CD4-positive, alpha-beta T cell treated with Interleukin-21 for 1 hour (primary cell): Measurements from ENCODE around the gene ABCD4.
A peak's percentile ranks its signal among the peaks of the same experiment; 100 is the strongest.

Experiments used
- DNase-seq: peaks from one replicate; pipeline ENCODE4 v3.0.0-alpha.2; 2020

The ABCD4 gene

DNA sequence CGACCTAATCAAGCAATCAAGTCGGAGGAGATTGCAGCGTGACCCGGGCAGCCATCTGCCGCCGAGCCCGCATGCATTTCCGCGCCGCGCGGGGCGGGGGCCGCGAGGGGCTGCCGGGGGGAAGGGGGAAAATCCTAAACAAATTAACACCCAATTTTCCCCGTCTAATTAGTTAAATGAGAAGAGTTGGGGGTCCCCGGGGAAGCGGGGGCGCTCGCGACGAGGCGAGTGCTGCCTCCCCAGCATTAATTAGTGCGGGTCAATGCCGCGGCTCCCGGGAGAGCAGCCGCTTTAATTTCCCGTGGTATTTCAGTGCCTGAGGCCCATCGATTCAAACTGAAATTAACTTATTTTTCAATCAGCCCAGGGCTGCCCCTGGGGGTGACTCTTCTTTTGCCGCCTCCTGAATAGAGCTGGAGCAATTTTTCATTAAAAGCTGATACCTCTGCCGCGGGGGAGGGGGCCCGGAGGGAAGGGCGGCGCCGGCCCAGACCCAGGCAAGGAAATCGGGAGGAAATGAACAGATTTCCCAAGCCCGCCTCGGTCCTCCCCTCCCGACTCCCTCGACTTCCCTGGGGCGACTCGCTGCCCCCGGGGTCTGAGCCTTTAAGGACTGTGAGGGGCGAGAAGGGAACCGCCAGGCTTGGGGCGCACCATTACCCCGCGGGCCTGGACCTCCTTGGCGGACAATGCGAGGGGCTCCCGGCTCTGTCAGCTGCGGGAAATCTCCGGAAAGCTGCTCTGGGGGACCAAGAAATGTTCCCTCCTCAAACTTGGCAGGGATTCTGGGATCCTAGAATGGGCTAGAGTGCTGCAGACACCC lies 44.6 kb downstream of the ABCD4 start:
- DNase-seq: no peak

DNA sequence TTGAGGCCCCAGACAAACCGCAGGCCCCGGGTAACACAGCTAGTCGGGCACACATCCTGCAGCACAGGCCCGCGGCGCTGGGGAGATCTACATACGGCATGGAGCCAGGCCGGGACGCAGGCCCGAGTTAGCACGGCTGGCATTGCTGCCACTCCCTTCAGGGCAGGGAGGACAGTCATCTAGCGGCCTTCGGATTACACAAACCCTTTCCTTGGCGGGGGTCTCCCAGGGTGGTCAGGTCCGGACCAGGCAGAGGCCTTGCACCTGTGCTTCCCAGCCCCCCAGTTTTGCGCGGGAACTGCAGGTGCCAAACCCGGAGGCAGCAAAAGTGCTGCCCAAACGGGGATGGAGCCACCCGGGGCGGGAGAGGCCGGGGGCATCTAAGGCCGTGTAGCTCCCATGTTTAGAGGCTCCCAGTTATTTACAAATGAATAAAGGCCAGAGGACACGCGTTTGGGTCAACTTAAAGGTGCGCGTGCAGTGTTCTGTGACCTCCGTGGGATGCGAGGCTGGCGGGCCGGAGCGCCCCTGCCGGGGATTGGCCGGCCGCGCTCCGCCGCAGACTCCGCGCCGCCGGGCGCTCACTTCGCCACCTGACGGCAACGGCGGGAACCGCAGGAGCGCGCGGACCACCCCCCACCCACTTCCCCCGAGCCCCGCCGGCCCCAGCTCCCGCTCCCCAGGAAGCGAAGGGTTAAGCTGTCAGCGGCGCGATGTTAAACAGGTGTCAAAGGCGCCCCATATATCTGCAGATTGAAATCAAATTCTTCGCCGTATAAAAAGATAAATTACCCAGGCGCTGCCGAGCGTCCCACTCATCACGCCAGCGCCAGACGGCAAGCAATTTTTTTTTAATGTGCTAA lies 45.4 kb downstream of the ABCD4 start:
- peak; percentile 64 for DNase-seq

DNA sequence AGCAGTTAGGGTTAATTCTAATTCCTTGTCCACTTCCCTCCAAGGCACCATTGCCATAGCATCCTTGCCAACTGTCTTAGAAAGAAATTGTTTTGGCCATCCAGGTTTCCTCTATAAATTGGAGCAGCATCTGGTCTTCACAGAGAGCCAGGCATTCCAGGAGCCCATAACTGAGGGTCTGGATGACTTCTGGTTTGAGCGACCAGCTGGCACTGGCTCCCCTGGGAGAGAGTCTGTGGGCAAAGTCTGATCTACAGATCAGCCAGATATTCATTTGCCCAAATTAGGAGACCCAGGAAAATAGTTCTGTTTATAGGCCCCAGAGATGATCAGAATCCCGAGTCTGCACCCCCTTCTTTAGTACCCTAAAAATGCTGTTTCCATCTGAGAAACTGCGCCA lies 47.5 kb downstream of the ABCD4 start:
- DNase-seq: no peak

DNA sequence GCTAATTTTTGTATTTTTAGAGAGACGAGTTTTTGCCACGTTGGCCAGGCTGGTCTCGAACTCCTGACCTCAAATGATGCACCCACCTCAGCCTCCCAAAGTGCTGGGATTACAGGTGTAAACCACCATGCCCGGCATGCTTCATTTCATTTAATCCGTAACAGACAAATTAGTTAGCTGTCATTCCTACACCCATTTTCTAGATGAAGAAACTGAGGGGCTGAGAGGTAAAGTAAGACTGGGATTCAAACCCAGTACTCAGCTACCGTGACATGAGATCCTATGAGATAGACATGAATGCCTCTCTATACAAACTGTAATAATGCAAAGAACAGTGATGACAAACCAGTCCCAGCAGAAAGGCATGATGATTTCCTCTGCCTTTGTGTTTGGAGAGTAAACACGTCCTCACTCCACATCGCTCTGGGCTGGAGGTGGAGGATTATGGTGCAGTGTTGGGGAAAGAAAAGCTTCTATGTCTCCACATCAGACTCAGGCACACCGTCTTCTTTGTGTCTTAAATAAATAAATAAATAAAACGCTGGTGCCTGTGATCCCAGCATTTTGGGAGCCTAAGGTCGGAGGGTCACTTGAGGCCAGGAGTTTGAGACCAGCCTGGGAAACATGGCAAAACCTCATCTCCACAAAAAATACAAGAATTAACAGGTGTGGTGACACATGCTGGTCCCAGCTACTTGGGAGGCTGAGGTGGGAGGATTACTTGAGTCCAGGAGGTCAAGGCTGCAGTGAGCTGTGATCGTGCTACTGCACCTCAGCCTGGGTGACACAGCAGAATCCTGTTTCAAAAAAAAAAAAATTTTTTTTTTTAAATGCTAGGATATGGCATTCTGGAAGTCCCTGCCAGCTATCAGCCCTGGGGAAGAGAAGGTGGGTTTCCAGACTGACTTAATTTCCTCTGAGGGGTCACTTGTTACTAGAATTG lies 53.0 kb downstream of the ABCD4 start:
- no peak for DNase-seq

DNA sequence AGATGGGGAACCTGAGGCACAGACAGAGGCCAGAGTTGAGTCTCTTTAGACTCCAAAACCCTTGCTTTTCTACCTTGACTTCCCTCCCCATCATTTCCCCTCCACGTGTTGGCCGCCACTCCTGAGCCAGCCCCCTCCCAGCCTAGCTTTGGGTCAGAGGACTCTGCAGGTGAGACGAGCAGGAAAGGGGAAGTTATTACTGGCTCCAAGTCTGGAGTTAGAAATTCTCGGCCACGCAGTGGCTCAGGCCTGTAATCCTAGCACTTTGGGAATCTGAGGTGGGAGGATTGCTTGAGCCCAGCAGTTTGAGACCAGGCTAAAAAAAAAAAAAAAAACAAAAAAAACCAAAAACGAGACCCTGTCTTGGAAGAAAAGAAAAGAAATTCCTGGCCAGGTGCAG lies 54.7 kb downstream of the ABCD4 start:
- no peak for DNase-seq

DNA sequence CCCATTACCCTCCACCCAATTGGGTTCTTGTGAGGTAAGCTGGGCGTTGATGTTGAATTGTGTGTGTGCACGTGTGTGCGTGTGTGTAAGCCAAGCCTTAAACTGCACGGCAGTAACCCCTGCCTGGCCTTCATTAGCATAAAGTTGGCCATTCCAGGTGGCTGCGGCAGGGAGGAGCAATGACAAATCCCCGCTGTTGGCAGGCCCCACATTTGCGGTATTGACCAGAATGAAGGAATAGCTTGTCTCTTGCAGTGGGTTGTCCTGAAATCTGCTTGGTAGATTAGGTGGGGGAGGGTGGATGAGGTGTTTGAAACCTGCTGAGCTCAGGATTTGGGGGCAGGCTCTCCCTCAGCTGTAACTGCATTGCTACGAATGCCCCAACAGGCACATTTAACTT lies 56.2 kb downstream of the ABCD4 start:
- DNase-seq: no peak

DNA sequence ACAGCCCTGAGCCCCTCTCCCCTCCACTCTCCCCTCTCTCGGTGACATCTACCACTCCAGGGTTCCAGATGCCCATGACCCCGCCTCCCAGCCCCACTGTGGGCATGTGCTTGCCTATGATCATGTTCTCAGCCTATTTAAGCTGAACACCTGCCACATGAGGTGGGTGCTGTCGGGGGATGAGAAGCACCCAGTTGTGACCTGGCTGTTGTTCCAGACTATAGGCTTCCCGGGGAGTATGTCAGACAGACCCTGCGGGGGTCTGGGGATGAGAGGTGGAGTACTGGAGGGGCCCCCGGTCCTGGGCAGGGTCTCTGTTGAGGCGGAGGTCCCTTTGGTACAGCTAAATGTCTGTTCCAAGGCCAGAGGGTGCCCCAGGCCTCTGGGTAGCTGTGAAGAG lies 57.4 kb downstream of the ABCD4 start:
- DNase-seq: no peak

DNA sequence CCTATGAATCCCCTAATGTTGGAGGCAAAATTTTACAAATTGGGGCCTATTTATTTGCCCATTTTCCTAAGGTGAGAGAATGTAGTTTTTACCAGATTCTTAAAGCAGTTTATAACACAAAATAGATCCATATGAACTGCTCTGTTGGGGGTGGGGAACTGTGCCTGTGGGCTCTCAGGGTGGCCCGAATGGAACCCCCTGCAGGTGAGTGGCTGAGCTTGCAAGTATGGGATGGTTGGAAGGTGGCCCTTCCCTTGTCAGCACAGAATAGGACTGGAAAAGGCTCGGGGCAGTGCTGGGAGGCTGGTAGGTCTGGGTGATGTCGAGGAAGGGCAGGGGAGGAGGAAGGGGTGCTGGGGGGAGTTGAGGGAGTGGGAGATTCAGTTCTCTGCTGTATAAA lies 58.6 kb downstream of the ABCD4 start:
- DNase-seq: no peak

DNA sequence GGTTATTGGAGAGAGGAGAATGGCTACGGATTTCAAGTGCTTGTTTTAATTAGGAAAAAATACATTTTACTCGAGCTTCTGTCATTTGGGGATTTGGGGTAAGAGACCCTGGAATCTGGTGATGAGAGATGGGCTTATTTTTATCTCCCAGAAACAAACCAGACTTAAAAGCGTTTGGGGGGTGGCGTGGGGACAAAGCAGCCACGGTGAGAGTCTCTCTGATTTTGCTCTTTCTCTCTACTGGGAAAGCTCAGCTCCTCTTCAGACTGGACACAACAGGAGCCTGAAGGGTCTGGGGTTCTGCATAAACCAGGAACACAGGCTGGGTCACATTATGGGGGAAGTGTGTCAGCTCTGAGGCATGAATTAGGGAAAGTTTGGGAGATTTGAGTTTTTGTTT lies 59.7 kb downstream of the ABCD4 start:
- DNase-seq: no peak

DNA sequence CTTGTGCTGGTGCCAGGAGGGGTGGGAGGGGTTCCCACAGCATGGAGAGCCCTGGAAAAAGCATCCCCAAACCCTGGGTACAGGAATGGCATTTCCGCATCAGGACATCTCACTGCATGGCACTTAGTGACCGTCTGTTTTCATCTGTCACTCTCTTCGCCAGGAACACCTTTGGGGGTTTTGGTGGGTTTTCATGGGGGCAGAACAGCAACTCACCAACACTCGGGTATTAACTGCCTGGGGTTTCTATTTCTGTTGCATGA lies 60.0 kb downstream of the ABCD4 start:
- DNase-seq: no peak

DNA sequence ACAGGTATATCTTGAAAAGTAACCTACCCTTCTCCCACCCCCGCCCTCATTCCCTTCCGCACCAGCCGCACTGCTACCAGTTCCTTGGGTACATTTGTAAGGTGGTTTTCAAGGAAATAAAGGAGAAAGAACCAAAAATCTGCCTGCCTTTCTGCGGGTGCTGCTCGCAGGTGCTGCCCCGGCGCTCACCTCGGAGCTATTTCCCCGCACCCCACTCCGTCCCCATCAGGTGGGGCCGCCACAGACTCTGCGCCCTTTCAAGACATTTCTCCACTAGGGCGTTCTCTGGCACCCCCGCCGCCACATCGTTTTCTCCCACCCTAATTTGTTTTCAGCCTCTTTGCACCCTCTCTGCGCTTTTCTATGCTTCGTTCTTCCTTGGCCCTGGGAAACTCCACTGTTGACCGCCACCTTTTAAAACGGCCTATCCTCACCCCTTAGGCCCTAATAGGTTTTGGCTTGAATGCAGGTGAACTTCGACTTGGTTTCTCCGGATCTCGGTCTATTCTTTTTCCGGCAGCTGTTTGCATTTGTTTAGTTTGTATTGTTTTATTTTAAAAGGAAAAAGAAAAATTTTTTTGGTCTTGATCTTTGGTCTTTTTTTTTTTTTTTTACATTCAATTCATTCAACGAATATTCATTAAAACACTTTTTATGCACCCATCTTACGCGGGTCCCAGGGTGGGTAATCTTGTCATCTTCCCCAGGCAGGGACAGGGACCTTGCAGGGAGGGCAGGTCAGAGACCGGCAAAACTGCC lies 60.5 kb downstream of the ABCD4 start:
- no peak for DNase-seq

DNA sequence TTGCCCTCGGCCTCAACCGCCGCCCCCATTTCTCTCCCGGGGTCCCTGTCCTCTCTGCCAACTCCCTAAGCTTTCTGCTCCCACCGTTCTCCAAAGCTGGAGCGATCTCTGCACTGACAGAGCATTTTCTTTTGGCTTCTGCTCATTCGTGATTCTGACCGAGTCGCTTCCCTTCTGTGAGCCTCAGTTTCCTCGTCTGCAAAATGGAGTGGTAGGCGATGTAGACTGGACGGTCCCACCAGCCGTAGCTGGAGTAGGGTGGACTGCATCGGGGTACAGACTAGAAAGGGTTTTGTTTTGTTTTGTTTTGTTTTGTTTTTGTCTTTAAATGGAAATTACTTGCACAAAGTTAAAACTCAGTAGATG lies 61.1 kb downstream of the ABCD4 start:
- no peak for DNase-seq

DNA sequence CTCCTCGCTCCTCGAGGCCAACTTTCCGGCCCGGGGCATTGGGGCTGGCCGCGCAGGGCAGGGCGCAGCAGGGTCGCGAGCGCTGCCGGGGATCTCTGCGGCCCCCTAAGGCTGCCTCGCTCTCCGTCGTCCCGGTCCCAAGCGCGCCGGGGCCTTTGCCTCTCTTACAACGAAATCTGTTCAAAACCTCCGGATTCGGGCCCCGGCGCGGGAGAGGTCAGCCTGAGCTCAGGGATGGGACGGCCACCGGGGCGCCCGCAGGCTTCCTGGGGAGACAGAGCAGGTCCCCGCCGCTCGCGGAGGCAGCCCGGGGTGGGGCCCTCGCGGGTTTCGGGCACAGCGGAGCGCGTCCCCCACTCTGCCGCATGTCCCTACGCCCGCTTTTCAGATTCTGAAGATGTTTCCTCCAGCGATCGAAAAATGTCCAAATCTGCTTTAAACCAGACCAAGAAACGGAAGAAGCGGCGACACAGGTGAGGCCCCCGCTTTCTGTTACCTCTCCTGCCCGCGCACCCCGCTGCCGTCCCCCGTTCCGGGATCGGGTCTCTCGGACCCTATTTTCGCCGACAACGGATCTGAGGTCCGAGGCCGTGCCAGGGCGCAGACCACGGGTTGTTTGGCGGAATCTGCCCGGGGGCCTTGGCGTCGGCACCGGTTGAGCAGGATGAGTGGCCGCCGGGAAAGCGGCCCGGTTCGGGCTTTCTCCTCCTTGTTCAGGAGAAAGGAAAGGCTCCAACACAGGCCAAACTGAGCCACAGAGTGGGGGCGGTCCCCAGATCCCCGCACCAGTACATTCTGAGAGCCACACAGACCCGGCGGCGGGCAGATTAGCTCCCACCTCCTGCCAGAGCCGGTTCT lies 61.7 kb downstream of the ABCD4 start:
- DNase-seq: no peak

DNA sequence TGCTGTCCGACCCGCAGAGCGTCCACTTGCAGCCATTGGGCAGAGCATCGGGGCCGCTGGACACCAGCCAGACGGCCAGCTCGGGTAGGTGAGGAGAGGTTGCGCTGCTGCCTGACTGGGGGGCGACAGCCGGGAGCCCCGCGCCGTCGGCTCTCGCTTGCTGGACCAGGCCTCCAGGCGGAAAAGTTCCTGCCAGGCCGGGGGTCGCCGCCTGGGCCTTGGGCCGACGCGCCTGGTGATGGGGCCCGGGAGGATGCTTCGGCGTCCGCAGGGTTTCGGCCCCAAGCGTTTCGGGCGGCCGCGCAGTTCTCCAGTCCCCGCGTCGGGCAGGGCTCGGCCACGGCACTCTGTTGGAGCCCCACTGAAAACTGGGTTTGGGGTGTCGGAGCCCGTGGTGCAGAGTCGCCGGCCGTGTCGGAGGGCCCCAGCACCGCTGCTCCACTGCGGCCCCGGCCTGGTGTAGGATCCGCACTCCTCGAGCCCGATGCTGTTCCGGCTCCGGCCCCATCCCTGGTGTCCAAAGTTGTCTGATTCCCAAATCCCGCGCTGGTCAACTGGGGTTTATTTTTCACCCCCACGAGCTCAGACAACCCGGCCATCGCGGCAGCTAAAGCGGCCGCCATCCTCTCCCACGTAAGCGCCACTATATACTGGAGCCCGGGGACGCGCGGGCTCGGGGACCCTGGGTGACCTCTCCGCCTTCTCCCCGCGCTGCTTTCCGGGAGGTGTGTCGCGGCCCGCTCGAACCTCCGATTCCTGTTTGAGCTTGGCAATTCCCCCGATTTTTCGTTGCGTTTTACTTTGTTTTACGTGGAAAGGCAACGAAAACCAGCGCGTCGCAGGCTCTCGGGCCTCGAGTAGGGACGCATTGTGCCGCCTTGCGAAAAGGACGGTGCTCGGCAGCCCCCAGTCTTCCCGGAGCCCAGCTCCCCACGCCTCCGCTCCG lies 62.6 kb downstream of the ABCD4 start:
- DNase-seq: no peak

DNA sequence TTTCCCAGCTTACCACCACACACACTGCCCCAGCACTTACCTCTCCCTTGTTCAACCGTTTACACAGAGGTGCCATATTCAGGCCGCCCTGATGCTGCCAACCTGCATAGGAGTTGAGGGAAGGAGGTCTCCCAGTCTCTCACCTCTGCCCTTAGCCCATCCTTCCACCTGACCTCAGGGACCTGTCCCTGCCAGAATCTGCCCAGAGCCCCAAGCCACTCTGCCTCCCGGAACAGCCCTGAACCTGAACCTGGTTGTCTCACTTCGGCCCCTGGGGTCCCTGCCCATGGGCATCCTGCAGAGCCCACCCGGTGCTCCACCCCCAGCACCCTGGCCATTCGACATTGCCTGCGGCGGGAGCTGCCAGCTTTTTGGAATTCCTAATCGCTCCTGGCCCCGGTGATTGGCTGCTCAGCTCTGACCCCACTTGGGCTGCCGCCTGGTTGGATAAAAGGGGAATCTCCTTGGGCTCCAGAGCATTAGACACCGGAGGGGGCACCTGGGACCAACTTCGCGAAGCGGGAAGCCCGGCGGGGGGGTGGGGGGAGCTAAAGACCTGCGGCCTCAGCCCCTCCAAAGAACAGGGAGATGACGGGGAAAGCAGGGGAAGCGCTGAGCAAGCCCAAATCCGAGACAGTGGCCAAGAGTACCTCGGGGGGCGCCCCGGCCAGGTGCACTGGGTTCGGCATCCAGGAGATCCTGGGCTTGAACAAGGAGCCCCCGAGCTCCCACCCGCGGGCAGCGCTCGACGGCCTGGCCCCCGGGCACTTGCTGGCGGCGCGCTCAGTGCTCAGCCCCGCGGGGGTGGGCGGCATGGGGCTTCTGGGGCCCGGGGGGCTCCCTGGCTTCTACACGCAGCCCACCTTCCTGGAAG lies 63.5 kb downstream of the ABCD4 start, which contains the start of gene VSX2:
VSX2 (plus strand) TSS at position 476 of the 874 bp plus-strand sequence; CDS start at position 589, 113 bp downstream.
- no peak for DNase-seq

DNA sequence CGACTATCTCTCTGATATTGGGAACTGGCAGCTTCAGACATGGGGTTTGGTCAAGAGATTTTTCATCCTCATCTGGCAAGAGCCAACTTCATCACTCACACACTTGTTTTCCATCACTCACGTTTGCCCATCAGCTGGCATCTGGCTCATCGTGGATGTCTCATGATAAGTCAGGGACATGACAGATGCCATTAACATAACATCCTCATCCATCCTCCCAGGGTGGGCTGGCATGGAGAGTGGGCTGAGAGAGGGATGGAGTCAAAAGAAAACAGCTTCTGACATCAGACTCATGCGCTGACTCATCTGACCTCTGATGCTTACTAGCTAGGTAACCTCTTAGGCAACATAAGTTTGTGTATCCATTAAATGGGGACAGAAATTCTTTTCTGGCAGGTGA lies 65.3 kb downstream of the ABCD4 start:
- DNase-seq: no peak
